K562 (cell line): ENCODE data around the gene VEGFB. TPM values are rescaled to one million over a fixed set of nuclear protein-coding genes. Genes with fewer than 3 reads are reported as not detected.

Source experiments
- CSDE1 ChIP-seq, 2 experiments: fragments of 450-650 bp; IDR thresholded peaks; 2 replicates each; pipeline ENCODE4 v1.6.1; 2016; ENCODE audit warnings: mild to moderate bottlenecking in 1 of 2
- EWSR1 ChIP-seq: fragments of 450-650 bp; IDR thresholded peaks from 2 replicates; pipeline ENCODE4 v1.6.1; 2018; ENCODE audit warnings: borderline replicate concordance, mild to moderate bottlenecking, low read depth, moderate library complexity; ENCODE audit not compliant: partially characterized antibody
- FUS ChIP-seq: fragments of 200-400 bp; formaldehyde crosslinking; optimal IDR thresholded peaks from 2 replicates; pipeline ENCODE3; 2017; ENCODE audit warnings: low read depth, low read length
- MEF2D ChIP-seq: conservative IDR thresholded peaks from 2 replicates; pipeline ENCODE4 v1.6.1; 2016; ENCODE audit warnings: low read depth, missing genetic modification characterization, missing compliant biosample characterization
- MYC ChIP-seq, 2 experiments: fragments of 250-450 bp in 1 of 2; sonication (Bioruptor Pico) in 1 of 2; IDR thresholded peaks; 2 replicates each; pipeline versions ENCODE4 v1.5.1 to v1.6.1; 2012 to 2021; ENCODE audit warnings: low read depth in 2 of 2, borderline replicate concordance in 1 of 2, improper control_type of control experiment in 1 of 2, low read length in 1 of 2, mild to moderate bottlenecking in 1 of 2, moderate library complexity in 1 of 2
- RBM39 ChIP-seq: fragments of 200-400 bp; formaldehyde crosslinking; optimal IDR thresholded peaks from 2 replicates; pipeline ENCODE3; 2018; ENCODE audit warnings: low read depth, low read length
- SETDB1 ChIP-seq: IDR thresholded peaks from one replicate; pipeline ENCODE4 v1.6.1; 2012; ENCODE audit warnings: low read length, control low read depth, inconsistent platforms
- STAT5B ChIP-seq: fragments of 250-450 bp; sonication (Bioruptor Pico); IDR thresholded peaks from 2 replicates; pipeline ENCODE4 v1.8.0; 2021; ENCODE audit warnings: mild to moderate bottlenecking, inconsistent platforms
- TCFL5 ChIP-seq: fragments of 250-450 bp; sonication (Bioruptor Pico); conservative IDR thresholded peaks from 2 replicates; pipeline ENCODE4 v1.6.1; 2021; ENCODE audit warnings: mild to moderate bottlenecking, moderate library complexity, matching md5 sums
- THAP7 ChIP-seq: fragments of 250-450 bp; sonication (Bioruptor Pico); IDR thresholded peaks from 2 replicates; pipeline ENCODE4 v1.5.0; 2021
- ZNF592 ChIP-seq: fragments of 450-650 bp; IDR thresholded peaks from 2 replicates; pipeline ENCODE4 v1.6.1; 2017; ENCODE audit warnings: antibody characterized with exemption, mild to moderate bottlenecking
- polyA plus RNA-seq, 8 experiments: library from polyadenylated mRNA; depleted of rRNA in 4 of 8; stranded (reverse) in 5 of 8; unstranded in 3 of 8; fragments of >200 nt; fragmentation: Nextera tagmentation in 2 of 8; fragmentation: Illumina TruSeq in 1 of 8; extraction: Ambion mirVana in 2 of 8; extraction: Trizol in 1 of 8; gene quantifications; 2 replicates each; pipeline versions ENCODE4 v1.2.1 to v1.2.3, GENCODE V29; 2011 to 2014; ENCODE audit warnings: inconsistent platforms in 1 of 8, missing spikeins in 1 of 8
- total RNA-seq, 7 experiments: library from RNA; depleted of rRNA in 6 of 7; stranded (reverse); fragments of >200 nt in 6 of 7; fragmentation: Illumina TruSeq in 2 of 7; extraction: Trizol in 2 of 7; gene quantifications; 2 replicates each; pipeline versions ENCODE4 v1.2.1 to v1.2.3, GENCODE V29; 2011 to 2021; ENCODE audit warnings: low replicate concordance in 1 of 7
- TF ChIP-seq, protein P1 (sequence below), 2 experiments: fragments of 450-650 bp in 1 of 2; sonication (generic) in 1 of 2; formaldehyde crosslinking in 1 of 2; IDR thresholded peaks; 2 replicates each; pipeline versions ENCODE4 v1.7.1 to v1.9.0; 2016 to 2022; ENCODE audit warnings: inconsistent platforms in 1 of 2, mild to moderate bottlenecking in 1 of 2, missing genetic modification reagents in 1 of 2

Gene VEGFB
- total and polyA plus RNA-seq, 9 of the 15 experiments (the other 6 are each of a cell fraction or from before 2014, with no cell fraction given) = 11.0 to 83.4 (median 25.7) TPM

GRCh38 chr11:64240435-64241240 is 6.3 kb downstream of the VEGFB start, which contains the start of gene FKBP2 (continued):
- TF ChIP-seq MEF2D (tag) (no peak), FUS (no peak), ZNF592 (peak; percentile 51; the same call in 1 of the 2 replicates), STAT5B (CRISPR knock-in tag) (no peak), MYC (IDR thresholded peaks at IDR 0.05; ENCODE audit: low read depth, low read length) (peak; percentile 79), MYC (CRISPR knock-in tag; IDR thresholded peaks at IDR 0.05; ENCODE audit: borderline replicate concordance, low read depth) (peak; percentile 91; the same call in 1 of the 2 replicates), CSDE1 (IDR thresholded peaks at IDR 0.05) (no peak), EWSR1 (no peak), SETDB1 (no peak), THAP7 (peak; percentile 68; the same call in 1 of the 2 replicates), TCFL5 (no peak), RBM39 (no peak)
- TF ChIP-seq, protein P1, sequence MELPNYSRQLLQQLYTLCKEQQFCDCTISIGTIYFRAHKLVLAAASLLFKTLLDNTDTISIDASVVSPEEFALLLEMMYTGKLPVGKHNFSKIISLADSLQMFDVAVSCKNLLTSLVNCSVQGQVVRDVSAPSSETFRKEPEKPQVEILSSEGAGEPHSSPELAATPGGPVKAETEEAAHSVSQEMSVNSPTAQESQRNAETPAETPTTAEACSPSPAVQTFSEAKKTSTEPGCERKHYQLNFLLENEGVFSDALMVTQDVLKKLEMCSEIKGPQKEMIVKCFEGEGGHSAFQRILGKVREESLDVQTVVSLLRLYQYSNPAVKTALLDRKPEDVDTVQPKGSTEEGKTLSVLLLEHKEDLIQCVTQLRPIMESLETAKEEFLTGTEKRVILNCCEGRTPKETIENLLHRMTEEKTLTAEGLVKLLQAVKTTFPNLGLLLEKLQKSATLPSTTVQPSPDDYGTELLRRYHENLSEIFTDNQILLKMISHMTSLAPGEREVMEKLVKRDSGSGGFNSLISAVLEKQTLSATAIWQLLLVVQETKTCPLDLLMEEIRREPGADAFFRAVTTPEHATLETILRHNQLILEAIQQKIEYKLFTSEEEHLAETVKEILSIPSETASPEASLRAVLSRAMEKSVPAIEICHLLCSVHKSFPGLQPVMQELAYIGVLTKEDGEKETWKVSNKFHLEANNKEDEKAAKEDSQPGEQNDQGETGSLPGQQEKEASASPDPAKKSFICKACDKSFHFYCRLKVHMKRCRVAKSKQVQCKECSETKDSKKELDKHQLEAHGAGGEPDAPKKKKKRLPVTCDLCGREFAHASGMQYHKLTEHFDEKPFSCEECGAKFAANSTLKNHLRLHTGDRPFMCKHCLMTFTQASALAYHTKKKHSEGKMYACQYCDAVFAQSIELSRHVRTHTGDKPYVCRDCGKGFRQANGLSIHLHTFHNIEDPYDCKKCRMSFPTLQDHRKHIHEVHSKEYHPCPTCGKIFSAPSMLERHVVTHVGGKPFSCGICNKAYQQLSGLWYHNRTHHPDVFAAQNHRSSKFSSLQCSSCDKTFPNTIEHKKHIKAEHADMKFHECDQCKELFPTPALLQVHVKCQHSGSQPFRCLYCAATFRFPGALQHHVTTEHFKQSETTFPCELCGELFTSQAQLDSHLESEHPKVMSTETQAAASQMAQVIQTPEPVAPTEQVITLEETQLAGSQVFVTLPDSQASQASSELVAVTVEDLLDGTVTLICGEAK (IDR thresholded peaks at IDR 0.05) = peak; percentile 95
- TF ChIP-seq, protein P1 (CRISPR knock-in tag; IDR thresholded peaks at IDR 0.05) = no peak
